Gastrocnemius medialis (tissue), 4 donors: ENCODE data around the gene TMEM266.

Source experiments
- POLR2A ChIP-seq, 2 donors: fragments of 450-650 bp; IDR thresholded peaks; one replicate each; pipeline ENCODE4 v1.6.1; 2017; ENCODE audit warnings: antibody characterized with exemption in 2 of 2, mild to moderate bottlenecking in 2 of 2, moderate library complexity in 2 of 2
- TF ChIP-seq, protein P1 (sequence below), 5 experiments: fragments of 450-650 bp in 3 of 5; fragments of 200-600 bp in 2 of 5; sonication (generic) in 2 of 5; IDR thresholded peaks in 4 of 5; conservative IDR thresholded peaks in 1 of 5; 1 replicate in 4 of 5; 2 replicates in 1 of 5; pipeline ENCODE4 v1.5.1; 2016 to 2019; ENCODE audit warnings: antibody characterized with exemption in 5 of 5, mild to moderate bottlenecking in 3 of 5, moderate library complexity in 3 of 5

DNA sequence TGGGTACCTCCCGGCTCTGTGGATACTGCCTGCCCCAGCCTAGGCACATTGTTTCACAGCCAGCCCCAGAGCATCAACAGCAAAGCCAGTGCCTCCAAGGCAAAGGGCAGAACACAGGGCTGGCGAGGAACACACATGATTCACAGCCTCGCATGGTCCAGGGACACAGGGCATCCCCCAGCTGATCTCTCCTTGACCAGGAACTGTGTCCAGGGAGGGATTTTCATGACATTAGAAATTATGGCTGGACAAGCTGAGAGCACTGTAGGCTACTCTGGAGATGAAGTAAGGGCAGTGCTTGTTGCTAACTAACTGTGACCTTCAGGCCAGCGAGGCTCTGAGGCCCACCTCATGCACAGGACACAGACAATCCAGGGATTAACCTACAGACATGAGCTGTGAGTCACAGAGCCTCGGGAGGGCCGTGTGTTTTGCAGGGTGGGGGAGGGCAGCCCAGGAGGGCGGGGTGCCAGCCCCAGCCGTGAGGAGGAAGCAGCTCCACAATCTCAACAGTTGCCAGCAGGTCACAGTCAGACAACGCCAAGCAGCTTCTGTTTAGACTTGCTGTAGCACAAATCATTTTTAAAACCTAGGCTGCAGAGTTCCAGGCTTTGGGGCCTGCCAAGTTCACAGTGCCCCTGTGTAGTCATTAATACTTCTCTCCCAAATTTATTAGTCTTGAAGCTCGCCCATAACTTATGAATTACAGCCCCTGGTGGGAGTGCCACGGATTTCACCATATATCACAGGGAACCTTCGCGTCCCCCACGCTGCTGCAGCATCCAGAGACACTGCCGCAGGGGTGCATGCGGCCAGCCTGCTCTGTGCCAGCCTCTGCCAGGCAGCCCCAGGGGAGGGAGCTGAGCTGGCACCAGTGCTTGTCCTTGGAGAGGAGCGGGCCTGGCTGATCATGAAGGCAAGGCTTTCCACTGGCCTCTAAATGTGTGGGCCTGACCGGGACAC is 136.8 kb downstream of the TMEM266 start:
- TF ChIP-seq, protein P1, sequence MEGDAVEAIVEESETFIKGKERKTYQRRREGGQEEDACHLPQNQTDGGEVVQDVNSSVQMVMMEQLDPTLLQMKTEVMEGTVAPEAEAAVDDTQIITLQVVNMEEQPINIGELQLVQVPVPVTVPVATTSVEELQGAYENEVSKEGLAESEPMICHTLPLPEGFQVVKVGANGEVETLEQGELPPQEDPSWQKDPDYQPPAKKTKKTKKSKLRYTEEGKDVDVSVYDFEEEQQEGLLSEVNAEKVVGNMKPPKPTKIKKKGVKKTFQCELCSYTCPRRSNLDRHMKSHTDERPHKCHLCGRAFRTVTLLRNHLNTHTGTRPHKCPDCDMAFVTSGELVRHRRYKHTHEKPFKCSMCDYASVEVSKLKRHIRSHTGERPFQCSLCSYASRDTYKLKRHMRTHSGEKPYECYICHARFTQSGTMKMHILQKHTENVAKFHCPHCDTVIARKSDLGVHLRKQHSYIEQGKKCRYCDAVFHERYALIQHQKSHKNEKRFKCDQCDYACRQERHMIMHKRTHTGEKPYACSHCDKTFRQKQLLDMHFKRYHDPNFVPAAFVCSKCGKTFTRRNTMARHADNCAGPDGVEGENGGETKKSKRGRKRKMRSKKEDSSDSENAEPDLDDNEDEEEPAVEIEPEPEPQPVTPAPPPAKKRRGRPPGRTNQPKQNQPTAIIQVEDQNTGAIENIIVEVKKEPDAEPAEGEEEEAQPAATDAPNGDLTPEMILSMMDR (IDR thresholded peaks at IDR 0.05 in 4 of 5, conservative IDR thresholded peaks at IDR 0.05 in 1 of 5), result no peak
- TF ChIP-seq POLR2A (IDR thresholded peaks at IDR 0.05), result peak; percentile 37 to 39
